Chondrocyte (in vitro differentiated cells): ENCODE data around the gene POU4F3. TPM values are rescaled to one million over a fixed set of nuclear protein-coding genes. Genes with fewer than 3 reads are reported as not detected.

Source experiments
- DNase-seq: peaks from one replicate; pipeline ENCODE4 v3.0.0; 2021; ENCODE audit warnings: mixed read lengths, low spot score
- H3K27ac Mint-ChIP-seq: one replicate; pipeline ENCODE4 v1.8.0; 2021; ENCODE audit warnings: mild to moderate bottlenecking, moderate library complexity, mixed read lengths; ENCODE audit not compliant: unreplicated experiment
- H3K27me3 Mint-ChIP-seq: 2 replicates; pipeline ENCODE4 v1.8.0; 2021; ENCODE audit warnings: low read depth, mixed read lengths
- H3K36me3 Mint-ChIP-seq: 2 replicates; pipeline ENCODE4 v1.8.0; 2021; ENCODE audit warnings: low read depth, mixed read lengths
- H3K4me1 Mint-ChIP-seq: 2 replicates; pipeline ENCODE4 v1.8.0; 2021; ENCODE audit warnings: low read depth, mild to moderate bottlenecking, mixed read lengths
- H3K4me3 Mint-ChIP-seq: one replicate; pipeline ENCODE4 v1.8.0; 2021; ENCODE audit warnings: mild to moderate bottlenecking, moderate library complexity, mixed read lengths; ENCODE audit not compliant: unreplicated experiment
- H3K9me3 Mint-ChIP-seq: 2 replicates; pipeline ENCODE4 v1.8.0; 2021; ENCODE audit warnings: low read depth, mixed read lengths
- total RNA-seq: library from RNA; stranded (reverse); gene quantifications from 3 replicates; pipeline ENCODE4 v1.2.1, GENCODE V29; 2021
- TF ChIP-seq, protein P1 (sequence below): fragments of 200-600 bp; sonication (generic); IDR thresholded peaks from 2 replicates; pipeline ENCODE4 v1.5.0; 2021; ENCODE audit warnings: antibody characterized with exemption, mild to moderate bottlenecking, moderate library complexity

The POU4F3 gene
- total RNA-seq, 1 donor from 2014 or later: not detected

- Mint-ChIP-seq H3K36me3 (peaks cover 2% of the 10 kb centered on the region), H3K4me1 (peaks cover 35% of the 10 kb centered on the region), H3K27ac (no peak overlapping the region), H3K4me3 (no peak overlapping the region), H3K27me3 (peaks cover 84% of the 10 kb centered on the region), H3K9me3 (no peaks in the 10 kb centered on the region)
- TF ChIP-seq, protein P1, sequence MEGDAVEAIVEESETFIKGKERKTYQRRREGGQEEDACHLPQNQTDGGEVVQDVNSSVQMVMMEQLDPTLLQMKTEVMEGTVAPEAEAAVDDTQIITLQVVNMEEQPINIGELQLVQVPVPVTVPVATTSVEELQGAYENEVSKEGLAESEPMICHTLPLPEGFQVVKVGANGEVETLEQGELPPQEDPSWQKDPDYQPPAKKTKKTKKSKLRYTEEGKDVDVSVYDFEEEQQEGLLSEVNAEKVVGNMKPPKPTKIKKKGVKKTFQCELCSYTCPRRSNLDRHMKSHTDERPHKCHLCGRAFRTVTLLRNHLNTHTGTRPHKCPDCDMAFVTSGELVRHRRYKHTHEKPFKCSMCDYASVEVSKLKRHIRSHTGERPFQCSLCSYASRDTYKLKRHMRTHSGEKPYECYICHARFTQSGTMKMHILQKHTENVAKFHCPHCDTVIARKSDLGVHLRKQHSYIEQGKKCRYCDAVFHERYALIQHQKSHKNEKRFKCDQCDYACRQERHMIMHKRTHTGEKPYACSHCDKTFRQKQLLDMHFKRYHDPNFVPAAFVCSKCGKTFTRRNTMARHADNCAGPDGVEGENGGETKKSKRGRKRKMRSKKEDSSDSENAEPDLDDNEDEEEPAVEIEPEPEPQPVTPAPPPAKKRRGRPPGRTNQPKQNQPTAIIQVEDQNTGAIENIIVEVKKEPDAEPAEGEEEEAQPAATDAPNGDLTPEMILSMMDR: no peak
- no peak for DNase-seq
Measured at GRCh38 chr5:146342882-146343865, 4.5 kb downstream of the POU4F3 start.

GRCh38 chr5:146344155-146345118 is 5.8 kb downstream of the POU4F3 start:
- peaks cover 84% of the 10 kb centered on the region for H3K27me3 Mint-ChIP-seq
- no peak for DNase-seq
- no peak overlapping the region for H3K4me3 Mint-ChIP-seq
- peaks cover 2% of the 10 kb centered on the region for H3K36me3 Mint-ChIP-seq
- H3K9me3 Mint-ChIP-seq: no peaks in the 10 kb centered on the region
- H3K4me1 Mint-ChIP-seq: peaks cover 27% of the 10 kb centered on the region
- TF ChIP-seq, protein P1: no peak
- no peak overlapping the region for H3K27ac Mint-ChIP-seq

GRCh38 chr5:146345240-146345577 is 6.6 kb downstream of the POU4F3 start:
- TF ChIP-seq, protein P1: no peak
- DNase-seq: no peak
- peaks cover 80% of the 10 kb centered on the region for H3K27me3 Mint-ChIP-seq
- no peak overlapping the region for H3K27ac Mint-ChIP-seq
- peak overlapping the region; percentile 55 for H3K4me3 Mint-ChIP-seq
- peaks cover 19% of the 10 kb centered on the region for H3K4me1 Mint-ChIP-seq
- H3K36me3 Mint-ChIP-seq: peaks cover 2% of the 10 kb centered on the region
- no peaks in the 10 kb centered on the region for H3K9me3 Mint-ChIP-seq

GRCh38 chr5:146345578-146346366 is 7.1 kb downstream of the POU4F3 start:
- H3K4me1 Mint-ChIP-seq: peaks cover 14% of the 10 kb centered on the region
- no peaks in the 10 kb centered on the region for H3K9me3 Mint-ChIP-seq
- DNase-seq: no peak
- H3K27me3 Mint-ChIP-seq: peaks cover 77% of the 10 kb centered on the region
- H3K36me3 Mint-ChIP-seq: no peaks in the 10 kb centered on the region
- H3K27ac Mint-ChIP-seq: no peak overlapping the region
- H3K4me3 Mint-ChIP-seq: peak overlapping the region; percentile 55
- TF ChIP-seq, protein P1: no peak
